GM12874 (cell line): Measurements from ENCODE around the gene PDE6C.

Source experiments
- TF ChIP-seq, protein P1 (sequence below): IDR thresholded peaks from 2 replicates; pipeline ENCODE4 v1.5.1; 2011; ENCODE audit warnings: low read depth, mild to moderate bottlenecking, control low read depth, low read length, moderate library complexity; ENCODE audit not compliant: insufficient read depth

PDE6C gene

DNA sequence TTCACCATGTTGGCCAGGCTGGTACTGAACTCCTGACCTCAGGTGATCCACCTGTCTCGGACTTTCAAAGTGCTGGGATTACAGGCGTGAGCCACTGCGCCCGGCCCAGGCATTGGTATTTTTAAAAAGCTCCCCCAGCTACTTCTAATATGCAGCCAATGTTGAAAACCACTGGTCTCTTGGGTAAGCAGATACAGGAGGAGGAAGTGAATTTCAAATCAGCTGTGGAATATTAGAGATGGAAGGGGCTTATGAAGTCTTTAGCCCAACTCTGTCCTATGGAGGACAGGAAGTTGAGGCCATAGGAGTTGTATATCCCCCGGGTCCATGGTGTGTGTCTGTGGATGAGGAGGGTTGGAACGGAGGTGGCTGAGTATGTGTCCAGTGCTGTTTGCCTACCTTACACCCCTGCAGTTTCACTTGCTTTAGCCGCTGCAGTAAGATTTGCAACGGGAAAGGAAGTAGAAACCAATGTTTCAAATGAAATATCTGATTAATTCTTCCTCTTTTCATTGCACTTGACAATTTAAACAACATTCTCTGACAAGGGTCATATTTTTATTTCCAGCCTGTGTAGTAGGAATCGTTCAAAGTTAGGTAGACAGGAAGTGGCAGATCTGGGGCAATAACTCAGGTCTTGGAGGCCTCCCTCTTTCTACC, 3.4 kb downstream of the PDE6C start:
- TF ChIP-seq, protein P1, sequence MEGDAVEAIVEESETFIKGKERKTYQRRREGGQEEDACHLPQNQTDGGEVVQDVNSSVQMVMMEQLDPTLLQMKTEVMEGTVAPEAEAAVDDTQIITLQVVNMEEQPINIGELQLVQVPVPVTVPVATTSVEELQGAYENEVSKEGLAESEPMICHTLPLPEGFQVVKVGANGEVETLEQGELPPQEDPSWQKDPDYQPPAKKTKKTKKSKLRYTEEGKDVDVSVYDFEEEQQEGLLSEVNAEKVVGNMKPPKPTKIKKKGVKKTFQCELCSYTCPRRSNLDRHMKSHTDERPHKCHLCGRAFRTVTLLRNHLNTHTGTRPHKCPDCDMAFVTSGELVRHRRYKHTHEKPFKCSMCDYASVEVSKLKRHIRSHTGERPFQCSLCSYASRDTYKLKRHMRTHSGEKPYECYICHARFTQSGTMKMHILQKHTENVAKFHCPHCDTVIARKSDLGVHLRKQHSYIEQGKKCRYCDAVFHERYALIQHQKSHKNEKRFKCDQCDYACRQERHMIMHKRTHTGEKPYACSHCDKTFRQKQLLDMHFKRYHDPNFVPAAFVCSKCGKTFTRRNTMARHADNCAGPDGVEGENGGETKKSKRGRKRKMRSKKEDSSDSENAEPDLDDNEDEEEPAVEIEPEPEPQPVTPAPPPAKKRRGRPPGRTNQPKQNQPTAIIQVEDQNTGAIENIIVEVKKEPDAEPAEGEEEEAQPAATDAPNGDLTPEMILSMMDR: no peak

- TF ChIP-seq, protein P1: no peak
Observed at GRCh38 chr10:93620925-93621324, 8.6 kb downstream of the PDE6C start.

DNA sequence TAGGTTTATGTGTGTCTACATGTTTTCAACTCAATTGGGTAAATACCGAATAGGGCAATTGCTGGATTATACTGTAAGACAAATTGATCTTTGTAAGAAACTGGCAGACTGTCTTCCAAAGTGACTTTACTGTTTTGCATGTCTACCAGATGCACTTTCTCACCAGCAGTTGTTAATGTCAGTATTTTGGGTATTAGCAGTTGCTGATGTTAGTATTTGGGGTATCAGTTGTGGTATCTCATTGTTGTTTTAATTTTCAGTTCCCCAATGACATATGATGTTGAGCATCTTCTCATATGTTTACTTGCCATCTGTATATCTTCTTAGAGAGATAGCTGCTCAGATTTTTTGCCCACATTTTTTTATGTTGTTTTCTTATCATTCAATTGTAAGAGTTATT, 10.6 kb downstream of the PDE6C start:
- TF ChIP-seq, protein P1: no peak

DNA sequence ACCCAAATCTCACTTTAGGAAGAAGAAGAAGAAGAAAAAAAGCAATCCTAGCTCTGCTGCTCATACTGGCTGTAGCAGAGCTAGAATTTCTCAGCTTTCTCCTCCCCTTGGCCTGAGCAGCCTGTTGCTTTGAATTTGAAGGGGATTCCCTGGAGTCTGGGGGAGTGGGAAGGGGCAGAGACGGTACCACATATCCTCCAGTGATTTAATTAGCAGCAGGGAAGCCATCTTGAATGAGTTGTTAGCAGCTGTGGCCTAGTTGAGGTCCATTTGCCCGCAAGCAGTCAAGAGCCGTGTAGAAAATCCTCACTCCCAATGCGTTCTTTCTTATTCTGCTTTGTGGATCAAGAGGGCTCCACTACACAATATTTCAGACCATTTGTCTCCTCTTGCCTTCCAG, 16.5 kb downstream of the PDE6C start:
- TF ChIP-seq, protein P1: no peak

GRCh38 chr10:93629647-93630305, 17.4 kb downstream of the PDE6C start:
- TF ChIP-seq, protein P1: no peak

GRCh38 chr10:93630625-93631557, 18.6 kb downstream of the PDE6C start:
- TF ChIP-seq, protein P1: no peak

DNA sequence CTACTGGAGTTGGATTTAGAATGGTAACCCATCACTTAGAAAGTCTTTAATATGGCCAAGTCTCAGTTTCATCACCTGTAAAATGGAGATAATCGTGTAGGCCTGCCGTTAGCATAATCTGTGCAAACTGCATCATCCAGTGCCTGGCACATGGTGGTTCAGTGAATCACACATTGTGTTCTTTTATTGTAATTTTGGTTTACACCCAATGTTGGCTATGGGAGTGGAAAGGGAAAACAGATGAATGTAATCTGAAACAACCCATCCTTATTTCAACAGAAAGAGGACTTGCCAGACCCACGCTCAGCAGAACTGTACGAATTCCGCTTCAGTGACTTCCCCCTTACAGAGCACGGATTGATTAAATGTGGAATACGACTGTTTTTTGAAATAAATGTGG, 27.5 kb downstream of the PDE6C start:
- TF ChIP-seq, protein P1: no peak
